ENCODE measurements around the gene ALG3.

ALG3 gene

GRCh38 chr3:184258926-184259325, 10.2 kb upstream of the ALG3 start:
- DNase-seq (ENCODE audit: extremely low read depth, insufficient read length) = no peak
- Histone ChIP-seq H3K27me3 (replicated peaks; ENCODE audit: control insufficient read depth, insufficient read depth, low read length) (peaks cover 3% of the 10 kb centered on the region; the same call in 1 of the 2 replicates), H3K36me3 (ENCODE audit: control insufficient read depth, insufficient read depth, low read length) (no peaks in the 10 kb centered on the region), H3K4me3 (replicated peaks; ENCODE audit: low read depth, low read length) (no peak overlapping the region)
- TF ChIP-seq CTCF (IDR thresholded peaks at IDR 0.05; ENCODE audit: insufficient read depth, low read length, poor library complexity, severe bottlenecking) = no peak

- Histone ChIP-seq H3K4me3 (replicated peaks; ENCODE audit: low read depth, low read length) (no peak overlapping the region), H3K36me3 (ENCODE audit: control insufficient read depth, insufficient read depth, low read length) (no peaks in the 10 kb centered on the region), H3K27me3 (replicated peaks; ENCODE audit: control insufficient read depth, insufficient read depth, low read length) (no peaks in the 10 kb centered on the region)
- TF ChIP-seq CTCF (IDR thresholded peaks at IDR 0.05; ENCODE audit: insufficient read depth, low read length, poor library complexity, severe bottlenecking) = no peak
- no peak for DNase-seq (ENCODE audit: extremely low read depth, insufficient read length)
These were observed 8.5 kb upstream of the ALG3 start for GRCh38 chr3:184257083-184257915.

GRCh38 chr3:184255291-184256039, 6.7 kb upstream of the ALG3 start:
- Histone ChIP-seq H3K36me3 (ENCODE audit: control insufficient read depth, insufficient read depth, low read length) (no peaks in the 10 kb centered on the region), H3K4me3 (replicated peaks; ENCODE audit: low read depth, low read length) (no peak overlapping the region), H3K27me3 (replicated peaks; ENCODE audit: control insufficient read depth, insufficient read depth, low read length) (no peaks in the 10 kb centered on the region)
- TF ChIP-seq CTCF (IDR thresholded peaks at IDR 0.05; ENCODE audit: insufficient read depth, low read length, poor library complexity, severe bottlenecking) = no peak
- DNase-seq (ENCODE audit: extremely low read depth, insufficient read length) = no peak

- no peaks in the 10 kb centered on the region for H3K27me3 ChIP-seq (replicated peaks; ENCODE audit: control insufficient read depth, insufficient read depth, low read length)
- peak; percentile 78 for DNase-seq (ENCODE audit: extremely low read depth, insufficient read length)
- peak; percentile 95 for TF ChIP-seq CTCF (IDR thresholded peaks at IDR 0.05; ENCODE audit: insufficient read depth, low read length, poor library complexity, severe bottlenecking)
- H3K4me3 ChIP-seq (replicated peaks; ENCODE audit: low read depth, low read length) = peak overlapping the region; percentile 99
- peaks cover 1% of the 10 kb centered on the region; the same call in 1 of the 2 replicates for H3K36me3 ChIP-seq (ENCODE audit: control insufficient read depth, insufficient read depth, low read length)
These were observed 1.5 kb upstream of the ALG3 start for GRCh38 chr3:184250167-184250828.

GRCh38 chr3:184249412-184250166, 827 bp upstream of the ALG3 start, which contains the start of gene EEF1AKMT4:
EEF1AKMT4 (plus strand) TSS chr3:184249672; CDS start chr3:184249695, 23 bp downstream.
- Histone ChIP-seq H3K36me3 (ENCODE audit: control insufficient read depth, insufficient read depth, low read length) (peaks cover 8% of the 10 kb centered on the region), H3K27me3 (replicated peaks; ENCODE audit: control insufficient read depth, insufficient read depth, low read length) (no peaks in the 10 kb centered on the region), H3K4me3 (replicated peaks; ENCODE audit: low read depth, low read length) (peak within 1 kb of the TSS; percentile 99)
- peak; percentile 31 for TF ChIP-seq CTCF (IDR thresholded peaks at IDR 0.05; ENCODE audit: insufficient read depth, low read length, poor library complexity, severe bottlenecking)
- peak; percentile 94 for DNase-seq (ENCODE audit: extremely low read depth, insufficient read length)

All from GM06990 (cell line).